Measurements from ENCODE around the gene L3MBTL1. TPM values are rescaled to one million over a fixed set of nuclear protein-coding genes. Genes with fewer than 3 reads are reported as not detected.

L3MBTL1 gene
- polyA plus RNA-seq, 1 donor from 2014 or later: 0.88 TPM

Other genes with a start within 250 kb of the L3MBTL1 start
- gene SRSF6, start 49.8 kb upstream of the L3MBTL1 start, polyA plus RNA-seq: 58.1 TPM
- gene SGK2, start 51.3 kb downstream of the L3MBTL1 start, polyA plus RNA-seq: not detected
- gene IFT52, start 83.2 kb downstream of the L3MBTL1 start, polyA plus RNA-seq: 31.3 TPM
- 4.6 TPM for gene MYBL2, start 159.4 kb downstream of the L3MBTL1 start, polyA plus RNA-seq
- 1.2 TPM for gene GTSF1L, start 219.3 kb downstream of the L3MBTL1 start, polyA plus RNA-seq

All from IgD-negative memory B cell (primary cell).